GM23338 (cell line): ENCODE results near the gene RNF130.

ENCODE experiments used
- EZH2phosphoT487 ChIP-seq: fragments of 200-600 bp; sonication (generic); IDR thresholded peaks from one replicate; pipeline ENCODE4 v1.8.1; 2018; ENCODE audit warnings: antibody characterized with exemption; ENCODE audit not compliant: unreplicated experiment
- POLR2AphosphoS5 ChIP-seq: IDR thresholded peaks from 2 replicates; pipeline ENCODE4 v1.6.1; 2016; ENCODE audit warnings: antibody characterized with exemption, low read depth
- TF ChIP-seq, protein P1 (sequence below), 2 experiments: fragments of 200-600 bp in 1 of 2; sonication (generic) in 1 of 2; conservative IDR thresholded peaks; 2 replicates each; pipeline versions ENCODE4 v1.5.1 to v1.6.1; 2016 to 2017; ENCODE audit warnings: antibody characterized with exemption in 2 of 2, low read depth in 2 of 2, mild to moderate bottlenecking in 2 of 2, moderate library complexity in 1 of 2

DNA sequence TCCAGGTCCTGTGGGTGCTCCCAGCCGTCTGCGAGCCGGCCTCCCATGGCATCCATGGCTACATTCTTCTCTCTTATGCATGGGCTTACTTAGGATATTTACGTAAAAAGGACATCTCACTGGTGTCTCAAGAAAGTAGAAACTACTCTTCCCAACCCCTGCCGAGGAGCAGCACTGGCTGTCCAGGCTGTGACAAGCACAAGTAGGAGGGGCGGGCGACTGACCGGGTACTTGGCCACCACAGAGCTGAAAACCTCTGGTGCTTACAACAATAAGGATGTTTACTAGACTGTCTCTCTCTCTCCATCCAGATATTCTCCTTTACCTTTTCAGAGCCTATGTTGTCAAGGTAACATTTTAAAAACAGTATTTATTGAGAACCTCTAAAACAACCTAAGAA lies 107.5 kb downstream of the RNF130 start:
- TF ChIP-seq, protein P1, sequence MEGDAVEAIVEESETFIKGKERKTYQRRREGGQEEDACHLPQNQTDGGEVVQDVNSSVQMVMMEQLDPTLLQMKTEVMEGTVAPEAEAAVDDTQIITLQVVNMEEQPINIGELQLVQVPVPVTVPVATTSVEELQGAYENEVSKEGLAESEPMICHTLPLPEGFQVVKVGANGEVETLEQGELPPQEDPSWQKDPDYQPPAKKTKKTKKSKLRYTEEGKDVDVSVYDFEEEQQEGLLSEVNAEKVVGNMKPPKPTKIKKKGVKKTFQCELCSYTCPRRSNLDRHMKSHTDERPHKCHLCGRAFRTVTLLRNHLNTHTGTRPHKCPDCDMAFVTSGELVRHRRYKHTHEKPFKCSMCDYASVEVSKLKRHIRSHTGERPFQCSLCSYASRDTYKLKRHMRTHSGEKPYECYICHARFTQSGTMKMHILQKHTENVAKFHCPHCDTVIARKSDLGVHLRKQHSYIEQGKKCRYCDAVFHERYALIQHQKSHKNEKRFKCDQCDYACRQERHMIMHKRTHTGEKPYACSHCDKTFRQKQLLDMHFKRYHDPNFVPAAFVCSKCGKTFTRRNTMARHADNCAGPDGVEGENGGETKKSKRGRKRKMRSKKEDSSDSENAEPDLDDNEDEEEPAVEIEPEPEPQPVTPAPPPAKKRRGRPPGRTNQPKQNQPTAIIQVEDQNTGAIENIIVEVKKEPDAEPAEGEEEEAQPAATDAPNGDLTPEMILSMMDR (conservative IDR thresholded peaks at IDR 0.05; ENCODE audit: low read depth in 2 of 2): no peak
- TF ChIP-seq EZH2phosphoT487 (no peak), POLR2AphosphoS5 (no peak)
